Measurements from ENCODE around the gene FOXR1.

DNA sequence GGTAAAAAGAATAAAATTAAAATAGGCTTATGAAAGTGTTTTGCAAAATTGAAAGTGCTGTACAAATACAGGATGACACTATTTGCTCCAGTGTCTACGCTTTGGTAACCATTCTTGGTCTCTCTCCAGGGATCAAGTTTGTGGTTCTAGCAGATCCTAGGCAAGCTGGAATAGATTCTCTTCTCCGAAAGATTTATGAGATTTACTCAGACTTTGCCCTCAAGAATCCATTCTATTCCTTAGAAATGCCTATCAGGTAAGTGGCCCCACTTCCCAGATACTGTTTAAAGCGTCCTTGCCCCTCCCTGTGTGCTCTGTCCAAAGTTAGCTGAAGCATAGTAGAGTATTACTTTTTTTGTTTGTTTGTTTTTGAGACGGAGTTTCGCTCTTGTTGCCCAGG, 50.1 kb downstream of the FOXR1 start:
- TF ChIP-seq, protein P1, sequence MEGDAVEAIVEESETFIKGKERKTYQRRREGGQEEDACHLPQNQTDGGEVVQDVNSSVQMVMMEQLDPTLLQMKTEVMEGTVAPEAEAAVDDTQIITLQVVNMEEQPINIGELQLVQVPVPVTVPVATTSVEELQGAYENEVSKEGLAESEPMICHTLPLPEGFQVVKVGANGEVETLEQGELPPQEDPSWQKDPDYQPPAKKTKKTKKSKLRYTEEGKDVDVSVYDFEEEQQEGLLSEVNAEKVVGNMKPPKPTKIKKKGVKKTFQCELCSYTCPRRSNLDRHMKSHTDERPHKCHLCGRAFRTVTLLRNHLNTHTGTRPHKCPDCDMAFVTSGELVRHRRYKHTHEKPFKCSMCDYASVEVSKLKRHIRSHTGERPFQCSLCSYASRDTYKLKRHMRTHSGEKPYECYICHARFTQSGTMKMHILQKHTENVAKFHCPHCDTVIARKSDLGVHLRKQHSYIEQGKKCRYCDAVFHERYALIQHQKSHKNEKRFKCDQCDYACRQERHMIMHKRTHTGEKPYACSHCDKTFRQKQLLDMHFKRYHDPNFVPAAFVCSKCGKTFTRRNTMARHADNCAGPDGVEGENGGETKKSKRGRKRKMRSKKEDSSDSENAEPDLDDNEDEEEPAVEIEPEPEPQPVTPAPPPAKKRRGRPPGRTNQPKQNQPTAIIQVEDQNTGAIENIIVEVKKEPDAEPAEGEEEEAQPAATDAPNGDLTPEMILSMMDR (IDR thresholded peaks at IDR 0.05; ENCODE audit: extremely low read depth in 1 of 2, insufficient read depth in 1 of 2, low read depth in 1 of 2, low read length in 2 of 2) = no peak
- no peak for TF ChIP-seq MYC (IDR thresholded peaks at IDR 0.05; ENCODE audit: low read depth, low read length)
- no peak for TF ChIP-seq POLR2A (IDR thresholded peaks at IDR 0.05; ENCODE audit: low read depth, low read length)
- TF ChIP-seq EZH2 (IDR thresholded peaks at IDR 0.05; ENCODE audit: borderline replicate concordance, low read depth, low read length, severe bottlenecking) = no peak
- TF ChIP-seq, protein P2, sequence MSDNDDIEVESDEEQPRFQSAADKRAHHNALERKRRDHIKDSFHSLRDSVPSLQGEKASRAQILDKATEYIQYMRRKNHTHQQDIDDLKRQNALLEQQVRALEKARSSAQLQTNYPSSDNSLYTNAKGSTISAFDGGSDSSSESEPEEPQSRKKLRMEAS (IDR thresholded peaks at IDR 0.05; ENCODE audit: insufficient read depth, insufficient read length) = no peak
- TF ChIP-seq POLR2AphosphoS5 (IDR thresholded peaks at IDR 0.05; ENCODE audit: insufficient read depth, low read depth, low read length) = no peak
- no peak for TF ChIP-seq JUN (IDR thresholded peaks at IDR 0.05; ENCODE audit: borderline replicate concordance, insufficient read depth, insufficient read length, low read depth)

Data from endothelial cell of umbilical vein (primary cell).